H9 (cell line): Measurements from ENCODE around the gene IFNL1. TPM values are rescaled to one million over a fixed set of nuclear protein-coding genes. Genes with fewer than 3 reads are reported as not detected.

Source experiments
- DNase-seq: peaks from one replicate; pipeline ENCODE4 v3.0.0-alpha.2; 2017
- H2AFZ ChIP-seq: one replicate; pipeline ENCODE4 v1.6.1; 2013; ENCODE audit warnings: mild to moderate bottlenecking, low read length, control low read depth, moderate library complexity
- H2AK5ac ChIP-seq: 2 replicates; pipeline ENCODE4 v1.6.1; 2013; ENCODE audit warnings: low read length, control low read depth, mixed read lengths; ENCODE audit not compliant: insufficient read length
- H2BK120ac ChIP-seq: one replicate; pipeline ENCODE4 v1.6.1; 2013; ENCODE audit warnings: low read depth, mild to moderate bottlenecking, low read length, control low read depth, inconsistent platforms; ENCODE audit not compliant: poor library complexity, severe bottlenecking
- H2BK12ac ChIP-seq: 2 replicates; pipeline ENCODE4 v1.6.1; 2013; ENCODE audit warnings: low read length, control low read depth, mixed read lengths, low read depth; ENCODE audit not compliant: insufficient read length
- H2BK15ac ChIP-seq: 2 replicates; pipeline ENCODE4 v1.6.1; 2013; ENCODE audit warnings: low read depth, low read length, control low read depth
- H2BK20ac ChIP-seq: one replicate; pipeline ENCODE4 v1.6.1; 2013; ENCODE audit warnings: low read depth, mild to moderate bottlenecking, low read length, control low read depth, inconsistent platforms; ENCODE audit not compliant: poor library complexity, severe bottlenecking
- H2BK5ac ChIP-seq: 2 replicates; pipeline ENCODE4 v1.6.1; 2013; ENCODE audit warnings: low read length, control low read depth, mixed read lengths; ENCODE audit not compliant: insufficient read length
- H3K14ac ChIP-seq: 2 replicates; pipeline ENCODE4 v1.6.1; 2013; ENCODE audit warnings: low read length, control low read depth; ENCODE audit not compliant: insufficient read depth
- H3K18ac ChIP-seq: 2 replicates; pipeline ENCODE4 v1.6.1; 2013; ENCODE audit warnings: low read depth, mild to moderate bottlenecking, mixed read lengths, low read length, control low read depth; ENCODE audit not compliant: insufficient read length
- H3K23ac ChIP-seq: 2 replicates; pipeline ENCODE4 v1.6.1; 2013; ENCODE audit warnings: low read length, control low read depth, mixed read lengths, low read depth; ENCODE audit not compliant: insufficient read length
- H3K23me2 ChIP-seq: 2 replicates; pipeline ENCODE4 v1.6.1; 2013; ENCODE audit warnings: low read depth, mild to moderate bottlenecking, mixed read lengths, low read length, control low read depth; ENCODE audit not compliant: insufficient read length, poor library complexity, severe bottlenecking
- H3K27ac ChIP-seq: 2 replicates; pipeline ENCODE4 v1.5.1; 2013; ENCODE audit warnings: low read length, control low read depth, mixed read lengths, low read depth; ENCODE audit not compliant: insufficient read length
- H3K27me3 ChIP-seq: 2 replicates; pipeline ENCODE4 v1.6.1; 2013; ENCODE audit warnings: low read length, control low read depth, inconsistent platforms; ENCODE audit not compliant: insufficient read depth
- H3K4ac ChIP-seq: 2 replicates; pipeline ENCODE4 v1.6.1; 2013; ENCODE audit warnings: low read depth, mild to moderate bottlenecking, control low read depth, inconsistent platforms, low read length, moderate library complexity
- H3K4me1 ChIP-seq: 2 replicates; pipeline ENCODE4 v1.6.1; 2013; ENCODE audit warnings: low read length, control low read depth, inconsistent platforms; ENCODE audit not compliant: insufficient read depth
- H3K4me2 ChIP-seq: 2 replicates; pipeline ENCODE4 v1.6.1; 2013; ENCODE audit warnings: low read length, control low read depth, mixed read lengths; ENCODE audit not compliant: insufficient read length, insufficient read depth
- H3K56ac ChIP-seq: 2 replicates; pipeline ENCODE4 v1.6.1; 2013; ENCODE audit warnings: low read depth, mild to moderate bottlenecking, mixed read lengths, low read length, control low read depth; ENCODE audit not compliant: insufficient read length
- H3K79me1 ChIP-seq: 2 replicates; pipeline ENCODE4 v1.6.1; 2013; ENCODE audit warnings: low read depth, mild to moderate bottlenecking, moderate library complexity, low read length, control low read depth, inconsistent platforms; ENCODE audit not compliant: insufficient read depth, poor library complexity, severe bottlenecking
- H3K79me2 ChIP-seq: 2 replicates; pipeline ENCODE4 v1.6.1; 2013; ENCODE audit warnings: low read length, control low read depth, inconsistent platforms; ENCODE audit not compliant: insufficient read depth
- H3K9ac ChIP-seq: 2 replicates; pipeline ENCODE4 v1.6.1; 2013; ENCODE audit warnings: low read length, control low read depth, mixed read lengths; ENCODE audit not compliant: insufficient read length; ENCODE audit errors: extremely low read depth
- H3K9me3 ChIP-seq: one replicate; pipeline ENCODE4 v1.6.1; 2013; ENCODE audit warnings: low read depth, low read length, inconsistent platforms; ENCODE audit not compliant: control insufficient read depth
- H3T11ph ChIP-seq: one replicate; pipeline ENCODE4 v1.6.1; 2013; ENCODE audit warnings: mild to moderate bottlenecking, low read length, control low read depth, inconsistent platforms
- H4K20me1 ChIP-seq: one replicate; pipeline ENCODE4 v1.6.1; 2013; ENCODE audit not compliant: control insufficient read depth, insufficient read length, insufficient read depth
- H4K5ac ChIP-seq: 2 replicates; pipeline ENCODE4 v1.6.1; 2013; ENCODE audit warnings: low read depth, mild to moderate bottlenecking, mixed read lengths, low read length, control low read depth; ENCODE audit not compliant: insufficient read length
- H4K8ac ChIP-seq: replicated peaks from 2 replicates; pipeline ENCODE4 v1.6.1; 2013; ENCODE audit warnings: low read length, control low read depth, mixed read lengths, low read depth; ENCODE audit not compliant: insufficient read length
- H4K91ac ChIP-seq: 2 replicates; pipeline ENCODE4 v1.6.1; 2013; ENCODE audit warnings: low read depth, mild to moderate bottlenecking, moderate library complexity, mixed read lengths, low read length, control low read depth; ENCODE audit not compliant: insufficient read length
- H3K27ac Mint-ChIP-seq, 3 experiments: 2 replicates in 2 of 3; 3 replicates in 1 of 3; pipeline ENCODE4 v1.8.0; 2020 to 2021; ENCODE audit warnings: mixed read lengths in 3 of 3, mild to moderate bottlenecking in 1 of 3, moderate library complexity in 1 of 3
- H3K27me3 Mint-ChIP-seq: 2 replicates; pipeline ENCODE4 v1.8.0; 2021; ENCODE audit warnings: low read depth, mild to moderate bottlenecking, moderate library complexity, mixed read lengths
- H3K36me3 Mint-ChIP-seq, 3 experiments: 2 replicates in 2 of 3; 3 replicates in 1 of 3; pipeline ENCODE4 v1.8.0; 2020 to 2021; ENCODE audit warnings: low read depth in 3 of 3, mixed read lengths in 3 of 3; ENCODE audit not compliant: insufficient read depth in 1 of 3
- H3K4me1 Mint-ChIP-seq, 2 experiments: 2 replicates each; pipeline ENCODE4 v1.8.0; 2020; ENCODE audit warnings: mixed read lengths in 2 of 2
- H3K4me3 Mint-ChIP-seq, 2 experiments: 2 replicates in 1 of 2; 3 replicates in 1 of 2; pipeline ENCODE4 v1.8.0; 2020 to 2021; ENCODE audit warnings: mild to moderate bottlenecking in 2 of 2, mixed read lengths in 2 of 2, moderate library complexity in 1 of 2
- H3K9me3 Mint-ChIP-seq, 2 experiments: 2 replicates in 1 of 2; 3 replicates in 1 of 2; pipeline ENCODE4 v1.8.0; 2020; ENCODE audit warnings: mild to moderate bottlenecking in 2 of 2, mixed read lengths in 2 of 2, moderate library complexity in 1 of 2
- CTCF ChIP-seq: fragments of 200-600 bp; sonication (generic); conservative IDR thresholded peaks from 3 replicates; pipeline ENCODE4 v1.8.0; 2021; ENCODE audit warnings: antibody characterized with exemption, mild to moderate bottlenecking
- WGBS: extraction: QIAGEN DNeasy Blood & Tissue Kit; methylation state at CpG from one replicate; pipeline ENCODE4 v1.1.7; 2013; ENCODE audit warnings: missing lambda C conversion rate, low lambda C conversion rate, mixed read lengths; ENCODE audit not compliant: insufficient read length; ENCODE audit errors: extremely low coverage; 5-methylcytosine and 5-hydroxymethylcytosine counted together
- total RNA-seq: library from RNA; stranded (reverse); gene quantifications from 2 replicates; pipeline ENCODE4 v1.2.1, GENCODE V29; 2021

The IFNL1 gene
- total RNA-seq, 1 experiment from 2014 or later, result not detected

GRCh38 chr19:39301021-39301420 is 4.8 kb downstream of the IFNL1 start:
- Histone ChIP-seq H3K9me3 (no peaks in the 10 kb centered on the region), H2BK5ac (no peak overlapping the region), H3T11ph (no peak overlapping the region), H2AK5ac (no peak overlapping the region), H2BK20ac (no peak overlapping the region), H3K79me1 (no peaks in the 10 kb centered on the region), H3K27ac (no peak overlapping the region), H4K20me1 (no peaks in the 10 kb centered on the region), H3K9ac (no peak overlapping the region), H2BK12ac (no peak overlapping the region), H4K5ac (no peak overlapping the region), H3K4me1 (no peaks in the 10 kb centered on the region), H2BK120ac (no peak overlapping the region), H4K91ac (no peak overlapping the region), H2BK15ac (no peak overlapping the region), H3K79me2 (no peaks in the 10 kb centered on the region), H3K4me2 (no peak overlapping the region), H2AFZ (no peak overlapping the region), H4K8ac (no peak overlapping the region), H3K4ac (no peak overlapping the region), H3K23ac (no peak overlapping the region), H3K23me2 (no peaks in the 10 kb centered on the region), H3K27me3 (no peaks in the 10 kb centered on the region), H3K14ac (no peak overlapping the region), H3K56ac (no peak overlapping the region), H3K18ac (no peak overlapping the region)
- TF ChIP-seq CTCF, result no peak
- Mint-ChIP-seq H3K9me3 (no peaks in the 10 kb centered on the region), H3K4me3 (peak overlapping the region in 1 of 2 experiments; percentile 8; a peak in 1 of 5 replicates), H3K27me3 (peaks cover 47% of the 10 kb centered on the region), H3K36me3 (no peaks in the 10 kb centered on the region), H3K27ac (no peak overlapping the region), H3K4me1 (peaks cover 9 to 39% of the 10 kb centered on the region in 2 experiments)
- WGBS, result no CpG with 5 or more reads among the region's 4 CpGs
- DNase-seq, result no peak
